IMR-90 (cell line): ENCODE data around the gene FMNL3. TPM values are rescaled to one million over a fixed set of nuclear protein-coding genes. Genes with fewer than 3 reads are reported as not detected.

Source experiments
- ATAC-seq: fragments of 200-7000 bp; cut with Tn5 transposase; 2 replicates; pipeline ENCODE4 v1.9.1; 2020; ENCODE audit warnings: low read depth, mild to moderate bottlenecking, moderate library complexity
- BruUV-seq: library from RNA; stranded (reverse); fragments of 400-500 nt; replicated peaks from 2 replicates; lab custom pipeline; 2021; lab: Mats Ljungman, UMichigan
- CTCF ChIA-PET: fragments of 300-600 bp; formaldehyde crosslinking; extraction: SDS; loops from one replicate; lab custom pipeline; 2021; ENCODE audit warnings: antibody characterized with exemption; lab: Yijun Ruan, JAX
- POLR2A ChIA-PET: fragments of 300-600 bp; sonication (Branson Sonifier 250); formaldehyde crosslinking; loops from one replicate; lab custom pipeline; 2022; ENCODE audit warnings: antibody characterized with exemption; ENCODE audit not compliant: unreplicated experiment; lab: Charles Lee
- DNase-seq: peaks from one replicate; pipeline ENCODE4 v3.0.0; 2013
- H2AFZ ChIP-seq: replicated peaks from 2 replicates; pipeline ENCODE3; 2013; ENCODE audit warnings: low read length, mild to moderate bottlenecking; ENCODE audit not compliant: poor library complexity
- H2AK5ac ChIP-seq: 2 replicates; pipeline ENCODE4 v1.6.1; 2013; ENCODE audit warnings: low read depth, low read length, inconsistent platforms
- H2AK9ac ChIP-seq: replicated peaks from 2 replicates; pipeline ENCODE3; 2013; ENCODE audit warnings: mild to moderate bottlenecking, low read depth, low read length, moderate library complexity; ENCODE audit not compliant: poor library complexity
- H2BK120ac ChIP-seq: 2 replicates; pipeline ENCODE4 v1.6.1; 2013; ENCODE audit warnings: low read depth, low read length, inconsistent platforms
- H2BK15ac ChIP-seq: 3 replicates; pipeline ENCODE4 v1.6.1; 2013; ENCODE audit warnings: low read depth, low read length, inconsistent platforms
- H2BK20ac ChIP-seq: 2 replicates; pipeline ENCODE4 v1.6.1; 2013; ENCODE audit warnings: low read depth, mild to moderate bottlenecking, inconsistent platforms, low read length, moderate library complexity
- H2BK5ac ChIP-seq: 2 replicates; pipeline ENCODE4 v1.6.1; 2013; ENCODE audit warnings: mild to moderate bottlenecking, low read depth, low read length, inconsistent platforms; ENCODE audit not compliant: poor library complexity, severe bottlenecking
- H3K14ac ChIP-seq: replicated peaks from 2 replicates; pipeline ENCODE4 v1.6.1; 2013; ENCODE audit warnings: low read depth, low read length, inconsistent platforms
- H3K18ac ChIP-seq: 2 replicates; pipeline ENCODE4 v1.6.1; 2013; ENCODE audit warnings: low read depth, low read length, control low read depth
- H3K23ac ChIP-seq: 2 replicates; pipeline ENCODE4 v1.6.1; 2013; ENCODE audit warnings: low read depth, low read length, inconsistent platforms
- H3K27ac ChIP-seq: 2 replicates; pipeline ENCODE4 v1.5.1; 2013; ENCODE audit warnings: mild to moderate bottlenecking, control low read depth, low read length; ENCODE audit not compliant: insufficient read depth
- H3K27me3 ChIP-seq: 2 replicates; pipeline ENCODE4 v1.6.1; 2013; ENCODE audit warnings: low read length; ENCODE audit not compliant: control insufficient read depth, insufficient read depth
- H3K36me3 ChIP-seq: 2 replicates; pipeline ENCODE4 v1.6.1; 2013; ENCODE audit warnings: low read length, mixed read lengths; ENCODE audit not compliant: control insufficient read depth, insufficient read depth
- H3K4ac ChIP-seq: 2 replicates; pipeline ENCODE4 v1.6.1; 2013; ENCODE audit warnings: low read depth, low read length, inconsistent platforms
- H3K4me1 ChIP-seq: 2 replicates; pipeline ENCODE4 v1.6.1; 2013; ENCODE audit warnings: low read length, mixed read lengths; ENCODE audit not compliant: control insufficient read depth, insufficient read depth
- H3K4me2 ChIP-seq: 2 replicates; pipeline ENCODE4 v1.6.1; 2013; ENCODE audit warnings: low read depth, mild to moderate bottlenecking, control low read depth, low read length, moderate library complexity
- H3K4me3 ChIP-seq: 2 replicates; pipeline ENCODE4 v1.5.1; 2013; ENCODE audit warnings: low read depth, mild to moderate bottlenecking, control low read depth, low read length, moderate library complexity; ENCODE audit not compliant: insufficient read depth
- H3K56ac ChIP-seq: 2 replicates; pipeline ENCODE4 v1.6.1; 2013; ENCODE audit warnings: low read length, inconsistent platforms; ENCODE audit not compliant: insufficient read depth; ENCODE audit errors: extremely low read depth
- H3K79me1 ChIP-seq, 2 experiments: 2 replicates each; pipeline ENCODE4 v1.6.1; 2013; ENCODE audit warnings: low read length in 2 of 2, inconsistent platforms in 1 of 2, low read depth in 1 of 2
- H3K9ac ChIP-seq: 2 replicates; pipeline ENCODE4 v1.6.1; 2013; ENCODE audit warnings: low read depth, low read length, control low read depth
- H3K9me1 ChIP-seq: 2 replicates; pipeline ENCODE4 v1.6.1; 2013; ENCODE audit warnings: low read length, inconsistent platforms; ENCODE audit not compliant: insufficient read depth
- H3K9me3 ChIP-seq: 2 replicates; pipeline ENCODE4 v1.6.1; 2013; ENCODE audit warnings: low read length; ENCODE audit not compliant: control insufficient read depth, insufficient read depth
- H4K20me1 ChIP-seq: 2 replicates; pipeline ENCODE4 v1.6.1; 2013; ENCODE audit warnings: low read length, inconsistent platforms; ENCODE audit not compliant: insufficient read depth
- H4K5ac ChIP-seq: 2 replicates; pipeline ENCODE4 v1.6.1; 2013; ENCODE audit warnings: mild to moderate bottlenecking, low read depth, low read length, control low read depth
- H4K8ac ChIP-seq, 2 experiments: 2 replicates each; pipeline ENCODE4 v1.6.1; 2013; ENCODE audit warnings: low read depth in 2 of 2, low read length in 2 of 2, control low read depth in 1 of 2, inconsistent platforms in 1 of 2
- H4K91ac ChIP-seq: 2 replicates; pipeline ENCODE4 v1.6.1; 2013; ENCODE audit warnings: low read depth, low read length, inconsistent platforms; ENCODE audit not compliant: insufficient read depth
- FOS ChIP-seq: fragments of 150-350 bp; IDR thresholded peaks from 2 replicates; pipeline ENCODE4 v1.6.1; 2016; ENCODE audit warnings: low read depth, low read length
- NFE2L2 ChIP-seq: fragments of 150-350 bp; IDR thresholded peaks from 2 replicates; pipeline ENCODE4 v1.6.1; 2016; ENCODE audit warnings: low read depth, mild to moderate bottlenecking, low read length
- POLR2A ChIP-seq: IDR thresholded peaks from 2 replicates; pipeline ENCODE4 v1.6.1; 2012; ENCODE audit warnings: mild to moderate bottlenecking, low read depth, low read length
- RAD21 ChIP-seq: IDR thresholded peaks from 2 replicates; pipeline ENCODE4 v1.6.1; 2012; ENCODE audit warnings: low read length, improper control_type of control experiment
- RFX5 ChIP-seq: IDR thresholded peaks from 2 replicates; pipeline ENCODE4 v1.8.0; 2012; ENCODE audit warnings: low read depth, mild to moderate bottlenecking, low read length, moderate library complexity
- SMC3 ChIP-seq: fragments of 150-350 bp; IDR thresholded peaks from 2 replicates; pipeline ENCODE4 v1.6.1; 2016; ENCODE audit warnings: low read depth, mild to moderate bottlenecking, antibody characterized with exemption, low read length, moderate library complexity
- WGBS, 2 experiments: methylation state at CpG; one replicate each; pipeline versions ENCODE4 v1.1.5 to v1.1.7; 2013; ENCODE audit warnings: missing lambda C conversion rate in 2 of 2; ENCODE audit not compliant: insufficient read length in 1 of 2; ENCODE audit errors: extremely low coverage in 2 of 2; 5-methylcytosine and 5-hydroxymethylcytosine counted together
- dilution Hi-C: fragments of 300-500 bp; cut with HindIII; formaldehyde crosslinking; loops from one replicate; pipeline ENCODE4 v1.14.3; 2018; ENCODE audit warnings: low sequenced_read_pairs; ENCODE audit not compliant: unreplicated experiment
- in situ Hi-C: fragments of 300-500 bp; cut with MboI; formaldehyde crosslinking; loops from 3 replicates; pipeline ENCODE4 v1.14.3; 2019; ENCODE audit warnings: low sequenced_read_pairs, inconsistent platforms, mixed read lengths
- intact Hi-C: fragments of 100-400 bp; cut with micrococcal nuclease; formaldehyde crosslinking; loops from 2 replicates; pipeline ENCODE4 v1.10.0; 2022
- polyA plus RNA-seq, 3 experiments: library from polyadenylated mRNA; depleted of rRNA; stranded (reverse); fragments of >200 nt; gene quantifications; 2 replicates each; pipeline ENCODE4 v1.2.3, GENCODE V29; 2012; ENCODE audit warnings: low replicate concordance in 1 of 3
- total RNA-seq: library from RNA; depleted of rRNA; stranded (reverse); fragments of >200 nt; gene quantifications from 2 replicates; pipeline ENCODE4 v1.2.3, GENCODE V29; 2012

Gene FMNL3
- total and polyA plus RNA-seq, 2 of the 4 experiments (the other 2 are of a cell fraction), result 16.3 to 36.4 TPM

GRCh38 chr12:49730050-49730449 lies 22.8 kb upstream of the FMNL3 start:
- in situ Hi-C loops, result no loop called here
- H3K4ac ChIP-seq, result no peak overlapping the region
- dilution Hi-C loops, result no loop called here
- no peak overlapping the region for H2BK5ac ChIP-seq
- no peaks in the 10 kb centered on the region for H3K36me3 ChIP-seq
- no peaks in the 10 kb centered on the region for H4K20me1 ChIP-seq
- no peaks in the 10 kb centered on the region for H3K4me1 ChIP-seq
- DNase-seq (no peak), ATAC-seq (no peak)
- H3K4me2 ChIP-seq, result no peak overlapping the region
- H4K5ac ChIP-seq, result no peak overlapping the region
- no peak overlapping the region for H4K91ac ChIP-seq
- peaks cover 21% of the 10 kb centered on the region for H3K27me3 ChIP-seq
- no peaks in the 10 kb centered on the region for H3K79me1 ChIP-seq
- no peaks in the 10 kb centered on the region for H3K9me1 ChIP-seq
- no peak overlapping the region for H3K14ac ChIP-seq
- TF ChIP-seq SMC3 (no peak), POLR2A (no peak), RAD21 (no peak), NFE2L2 (no peak), RFX5 (no peak), FOS (no peak)
- no peak overlapping the region for H3K4me3 ChIP-seq
- WGBS, 2 experiments, result no CpG with 5 or more reads among the region's 1 CpG
- H3K56ac ChIP-seq, result no peak overlapping the region
- POLR2A ChIA-PET, result no interaction called here
- no TSS peak for BruUV-seq
- H2AK5ac ChIP-seq, result no peak overlapping the region
- no peak overlapping the region for H4K8ac ChIP-seq
- no peak overlapping the region for H2BK15ac ChIP-seq
- no peak overlapping the region for H2BK120ac ChIP-seq
- no peak overlapping the region for H2BK20ac ChIP-seq
- no peaks in the 10 kb centered on the region for H3K9me3 ChIP-seq
- H2AFZ ChIP-seq, result no peak overlapping the region
- no peak overlapping the region for H3K18ac ChIP-seq
- H3K27ac ChIP-seq, result no peak overlapping the region
- intact Hi-C loops, result no loop called here
- H3K9ac ChIP-seq, result no peak overlapping the region
- no peak overlapping the region for H3K23ac ChIP-seq
- CTCF ChIA-PET, result no interaction called here
- no peak overlapping the region for H2AK9ac ChIP-seq
